ENCODE data around the gene HDDC2. TPM values are rescaled to one million over a fixed set of nuclear protein-coding genes. Genes with fewer than 3 reads are reported as not detected.

Gene HDDC2
- total and polyA plus RNA-seq, 2 experiments from 2014 or later = 69.5 to 131 TPM

DNA sequence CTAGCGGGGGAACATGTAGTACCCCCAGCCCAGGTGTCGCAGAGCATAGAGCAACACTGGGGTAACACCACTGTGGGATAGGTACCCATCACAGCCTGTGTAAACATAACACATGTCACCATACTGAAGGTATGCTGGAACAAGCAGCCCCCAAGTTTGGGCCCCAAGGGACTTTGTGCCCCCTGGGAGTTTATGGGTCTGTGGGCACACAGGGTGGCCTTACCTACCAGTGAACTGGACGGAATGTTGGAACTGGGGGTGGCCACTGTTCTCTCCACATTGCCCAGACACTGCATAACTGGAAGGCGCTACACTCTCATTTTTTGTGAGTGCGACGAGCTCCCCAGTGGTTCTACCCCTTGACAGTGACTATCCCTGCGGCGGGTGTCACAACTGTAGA lies 28.5 kb downstream of the HDDC2 start (continued):
- no peak for TF ChIP-seq ETS1 (IDR thresholded peaks at IDR 0.05)
- no peak for TF ChIP-seq STAT1 (IDR thresholded peaks at IDR 0.05; ENCODE audit: unreplicated experiment)
- TF ChIP-seq ZNF331 (CRISPR knock-in tag; IDR thresholded peaks at IDR 0.05; ENCODE audit: low read depth) = no peak
- no peak for TF ChIP-seq NANOG (IDR thresholded peaks at IDR 0.05; ENCODE audit: borderline replicate concordance)
- TF ChIP-seq EZH2phosphoT487 (IDR thresholded peaks at IDR 0.05; ENCODE audit: unreplicated experiment) = no peak
- TF ChIP-seq CREB1 (CRISPR knock-in tag; IDR thresholded peaks at IDR 0.05; ENCODE audit: low read depth) = no peak
- no peak for TF ChIP-seq ZNF114 (CRISPR knock-in tag; IDR thresholded peaks at IDR 0.05)
- no peak for TF ChIP-seq ZNF462 (CRISPR knock-in tag; IDR thresholded peaks at IDR 0.05)

DNA sequence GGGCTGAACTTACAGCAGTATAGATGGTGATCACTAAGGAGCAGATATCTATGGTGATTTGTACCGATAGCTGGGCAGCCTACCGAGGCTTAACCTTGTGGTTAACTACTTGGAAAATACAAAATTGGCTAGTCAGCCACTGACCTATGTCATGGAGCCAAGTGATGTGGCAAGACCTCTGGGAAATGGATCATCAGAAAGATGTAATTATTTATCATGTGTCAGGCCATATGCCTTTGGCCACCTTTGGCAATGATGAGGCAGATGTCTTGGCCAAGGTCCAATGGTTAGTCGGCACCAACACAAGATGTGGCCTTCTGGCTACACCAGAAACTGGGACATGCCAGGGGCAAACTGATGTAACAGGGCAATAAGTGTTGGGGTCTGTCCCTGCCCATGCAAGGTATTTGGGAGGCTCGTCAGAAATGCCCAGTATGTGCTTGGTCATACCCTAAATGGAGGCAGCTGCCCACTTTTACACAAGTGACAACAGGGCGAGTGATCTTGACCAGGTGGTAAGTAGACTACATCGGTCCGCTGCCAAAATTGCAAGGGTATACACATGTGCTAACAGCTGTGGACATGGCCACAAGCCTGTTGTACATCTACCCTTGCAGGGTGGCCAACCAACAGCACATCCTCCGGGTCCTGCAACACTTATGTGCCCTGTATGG lies 30.1 kb downstream of the HDDC2 start:
- peaks cover 1% of the 10 kb centered on the region for H3K27me3 Mint-ChIP-seq (ENCODE audit: insufficient read depth, low read depth, poor library complexity)
- no peaks in the 10 kb centered on the region; the same call in 1 of the 2 replicates for H4K20me1 ChIP-seq (replicated peaks; ENCODE audit: insufficient read depth)
- no peak overlapping the region for H3K27ac ChIP-seq (ENCODE audit: low read depth)
- H3K4me2 ChIP-seq = no peak overlapping the region
- 0 out of 2 replicates have a peak, but pooled peaks cover 5% of the 10 kb centered on the region for H3K9me2 ChIP-seq (ENCODE audit: insufficient read depth)
- DNase-seq (ENCODE audit: low spot score) = no peak
- no peaks in the 10 kb centered on the region for H3F3A ChIP-seq (replicated peaks; ENCODE audit: low read depth)
- peaks cover 20% of the 10 kb centered on the region for H3K36me3 Mint-ChIP-seq (ENCODE audit: low read depth)
- no peak overlapping the region for H3K27ac Mint-ChIP-seq
- no peaks in the 10 kb centered on the region for H3K27me3 ChIP-seq (ENCODE audit: insufficient read depth)
- H3K79me2 ChIP-seq (replicated peaks; ENCODE audit: insufficient read depth) = no peaks in the 10 kb centered on the region
- H3K9me3 Mint-ChIP-seq = no peaks in the 10 kb centered on the region
- no peaks in the 10 kb centered on the region for H3K4me1 Mint-ChIP-seq
- no peak overlapping the region for H3K4me3 ChIP-seq
- no peak for ATAC-seq
- no peaks in the 10 kb centered on the region for H3K36me3 ChIP-seq (ENCODE audit: insufficient read depth)
- H2AFZ ChIP-seq = no peak overlapping the region
- H3K4me3 Mint-ChIP-seq = no peak overlapping the region
- H3K4me1 ChIP-seq (ENCODE audit: insufficient read depth) = no peaks in the 10 kb centered on the region
- TF ChIP-seq ZNF462 (CRISPR knock-in tag; IDR thresholded peaks at IDR 0.05) (no peak), EZH2phosphoT487 (IDR thresholded peaks at IDR 0.05; ENCODE audit: unreplicated experiment) (no peak), ZNF331 (CRISPR knock-in tag; IDR thresholded peaks at IDR 0.05; ENCODE audit: low read depth) (no peak), CREB1 (CRISPR knock-in tag; IDR thresholded peaks at IDR 0.05; ENCODE audit: low read depth) (no peak)
